ENCODE measurements around the gene MGRN1.

GRCh38 chr16:4647644-4647980, 23.0 kb downstream of the MGRN1 start:
- TF ChIP-seq CTCF (conservative IDR thresholded peaks at IDR 0.05 in 1 of 2, IDR thresholded peaks at IDR 0.05 in 1 of 2; ENCODE audit: low read depth in 1 of 2, low read length in 2 of 2) = no peak
- TF ChIP-seq EZH2 (IDR thresholded peaks at IDR 0.05; ENCODE audit: low read length, missing control alignments) = no peak

Measured in fibroblast of lung (primary cell).